Left kidney (tissue), 8 donors: Measurements from ENCODE around the gene ISX. TPM values are rescaled to one million over a fixed set of nuclear protein-coding genes. Genes with fewer than 3 reads are reported as not detected.
A peak's percentile ranks its signal among the peaks of the same experiment; 100 is the strongest.
"Not testable (repeated sequence)": the region's sequence is repeated elsewhere in the genome, so short reads cannot be mapped to it uniquely, and the experiment has no call there.

ENCODE experiments used
- DNase-seq: peaks from one replicate; pipeline ENCODE4 v3.0.0-alpha.2; 2013
- long read RNA-seq, 8 donors: transcript quantifications; one replicate each; lab custom pipeline, GENCODE V29; 2026
- polyA plus RNA-seq: library from polyadenylated mRNA; unstranded; fragments of 120-200 nt; gene quantifications from one replicate; pipeline ENCODE4 v1.2.1, GENCODE V29; 2013; ENCODE audit not compliant: insufficient read length

Gene ISX
- 0.43 TPM for polyA plus RNA-seq
- long read RNA-seq, donor 1, result 0 reads
- long read RNA-seq, donor 2, result 0 reads
- long read RNA-seq, donor 3, result 0 reads
- long read RNA-seq, donor 4, result 0 reads
- long read RNA-seq, donor 5, result 0 reads
- long read RNA-seq, donor 6, result 0 reads
- long read RNA-seq, donor 7, result 0 reads
- long read RNA-seq, donor 8, result 0 reads

DNA sequence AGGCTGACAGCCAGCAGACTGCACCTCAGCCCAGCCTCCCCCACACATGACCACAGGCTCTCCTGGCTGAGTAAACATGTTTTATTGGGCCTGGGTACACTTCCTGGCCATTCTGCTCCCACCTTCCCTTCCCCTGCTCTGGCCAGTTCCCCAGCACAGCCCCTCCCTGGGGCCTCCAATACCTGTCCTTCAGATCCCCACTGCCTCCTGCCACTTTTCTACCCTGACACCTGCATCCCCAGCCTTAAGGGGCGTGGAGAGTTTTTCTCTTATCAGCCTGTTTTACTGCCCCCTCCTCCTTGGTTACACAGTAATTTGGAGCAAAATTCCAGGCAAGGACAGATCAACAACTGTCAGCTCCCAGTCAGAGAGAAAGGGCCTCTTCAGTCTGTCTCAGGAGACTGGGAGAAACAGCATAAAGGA, at the start of gene ISX:
Gene ISX (plus strand): TSS at position 363 of the 423 bp plus-strand sequence. CDS start 930 bp downstream, outside the sequence.
- DNase-seq, result no peak

DNA sequence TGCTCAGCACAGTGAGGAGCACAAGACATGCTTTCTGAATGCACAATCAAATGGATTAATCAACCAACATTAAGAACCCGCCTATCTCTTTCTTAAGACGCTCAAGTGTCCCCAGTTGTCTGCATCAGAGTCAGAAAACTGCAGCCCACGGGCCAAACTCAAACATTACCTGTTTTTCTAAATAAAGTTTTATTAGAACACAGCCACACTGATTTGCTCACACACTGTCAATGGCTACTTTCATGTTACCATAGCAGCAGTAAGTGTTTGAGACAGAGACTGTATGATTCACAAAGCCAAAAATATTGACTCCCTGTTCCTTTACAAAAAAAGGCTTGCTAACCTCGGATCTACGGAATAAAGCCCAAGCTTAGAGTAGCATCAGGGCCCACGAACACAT, 49.0 kb upstream of the ISX start:
- DNase-seq, result no peak

GRCh38 chr22:35018995-35019394, 47.0 kb upstream of the ISX start:
- no peak for DNase-seq

DNA sequence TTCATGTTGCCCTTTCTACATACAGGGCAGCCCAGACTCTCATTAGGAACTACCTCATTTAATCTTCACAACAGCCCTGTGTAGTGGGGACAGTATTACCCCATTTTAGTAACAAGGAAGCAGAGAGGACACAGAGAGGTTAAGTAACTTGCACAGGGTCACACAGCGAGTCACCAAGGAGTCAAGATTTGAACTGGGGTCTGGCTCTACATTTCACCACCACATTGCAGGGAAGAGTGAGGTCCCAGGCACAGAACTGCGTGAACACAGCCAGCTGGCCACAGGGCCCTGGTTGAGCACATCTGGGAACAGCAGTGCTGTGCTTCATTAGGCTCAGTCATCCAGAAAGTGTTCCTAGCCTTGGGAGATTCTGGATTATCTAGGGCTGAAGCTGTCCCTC, 45.4 kb upstream of the ISX start:
- DNase-seq, result no peak

- DNase-seq, result no peak
Observed at GRCh38 chr22:35021161-35021560, 44.8 kb upstream of the ISX start.

GRCh38 chr22:35022291-35022690, 43.7 kb upstream of the ISX start:
- no peak for DNase-seq

GRCh38 chr22:35023692-35024363, 42.1 kb upstream of the ISX start:
- DNase-seq, result peak; percentile 63

DNA sequence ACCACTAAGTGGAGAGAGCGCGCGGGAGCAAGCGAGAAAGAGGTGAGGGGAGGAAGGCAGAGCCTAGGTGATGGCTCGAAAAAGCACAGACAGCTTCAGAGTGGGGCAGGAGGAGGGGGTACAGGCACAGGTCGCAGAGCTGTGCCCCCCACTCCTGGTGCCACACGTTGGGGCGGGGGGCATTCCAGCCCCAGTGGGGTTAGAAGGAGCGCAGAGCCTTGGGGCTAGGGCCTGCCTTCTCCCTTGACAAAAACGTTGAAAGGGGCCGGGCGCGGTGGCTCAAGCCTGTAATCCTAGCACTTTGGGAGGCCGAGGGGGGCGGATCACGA, 41.6 kb upstream of the ISX start:
- DNase-seq, result no peak

DNA sequence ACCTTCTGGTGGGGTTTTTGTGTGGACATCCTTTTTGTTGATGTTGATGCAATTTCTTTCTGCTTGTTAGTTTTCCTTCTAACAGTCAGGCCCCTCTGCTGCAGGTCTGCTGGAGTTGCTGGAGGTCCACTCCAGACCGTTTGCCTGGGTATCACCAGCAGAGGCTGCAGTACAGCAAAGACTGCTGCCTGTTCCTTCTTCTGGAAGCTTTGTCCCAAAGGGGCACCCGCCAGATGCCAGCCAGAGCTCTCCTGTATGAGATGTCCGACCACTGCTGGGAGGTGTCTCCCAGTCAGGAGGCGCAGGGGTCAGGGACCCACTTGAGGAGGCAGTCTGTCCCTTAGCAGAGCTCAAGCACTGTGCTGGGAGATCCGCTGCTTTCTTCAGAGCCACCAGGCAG, 35.8 kb upstream of the ISX start:
- not testable (repeated sequence) for DNase-seq

GRCh38 chr22:35032571-35032970, 33.4 kb upstream of the ISX start:
- no peak for DNase-seq

DNA sequence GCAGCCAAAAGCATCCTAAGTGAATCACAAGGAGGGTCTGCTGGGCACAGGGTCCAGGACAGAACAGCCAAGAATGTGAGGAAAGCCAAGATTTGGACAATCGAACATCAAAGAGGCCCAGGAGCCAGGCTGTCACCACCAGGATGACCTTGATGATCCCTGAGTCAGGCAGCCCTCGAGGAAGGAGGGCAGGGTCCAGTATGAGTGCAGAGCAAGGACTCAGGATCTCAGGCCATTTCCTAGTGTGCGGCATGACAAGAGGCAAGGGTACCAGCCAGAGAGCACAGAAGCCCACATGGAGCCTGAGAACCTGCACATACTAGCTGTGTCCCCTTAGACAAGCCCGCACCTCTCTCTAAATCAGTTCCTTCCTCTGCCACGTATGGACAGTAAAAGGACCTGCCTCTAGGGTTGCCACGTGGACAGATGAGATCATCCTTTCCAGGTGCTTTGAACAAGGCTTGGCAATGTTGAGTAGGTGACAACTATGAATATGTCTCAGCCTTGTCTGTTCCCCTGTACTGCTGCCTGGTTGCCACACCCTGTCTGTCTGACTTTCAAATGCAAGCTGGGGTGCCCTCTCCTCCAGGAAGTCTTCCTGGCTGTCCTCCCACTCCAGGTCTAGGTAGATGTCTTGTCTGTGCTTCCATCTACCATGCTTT, 32.2 kb upstream of the ISX start:
- no peak for DNase-seq

GRCh38 chr22:35034963-35035362, 31.0 kb upstream of the ISX start:
- no peak for DNase-seq

- no peak for DNase-seq
Observed at GRCh38 chr22:35037089-35037488, 28.9 kb upstream of the ISX start.

DNA sequence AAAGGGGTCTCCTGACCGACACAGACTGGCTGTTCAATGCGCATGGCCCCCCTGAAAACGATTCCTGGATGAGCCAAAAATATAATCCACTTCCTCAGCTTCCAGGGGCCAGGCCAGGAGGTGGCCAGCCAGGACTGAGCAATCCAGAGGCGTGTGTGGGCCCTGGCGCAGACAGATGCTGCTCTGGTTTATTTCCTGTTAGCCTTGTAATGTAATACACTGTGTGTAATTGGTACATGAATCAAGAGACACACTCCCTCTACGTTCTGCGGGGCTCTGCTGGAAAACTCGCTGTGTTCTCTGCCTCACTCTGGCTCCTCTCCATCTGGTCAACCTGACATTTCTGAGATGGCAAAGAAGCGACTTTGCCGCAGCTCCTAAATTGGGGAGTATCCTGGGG, 26.3 kb upstream of the ISX start:
- DNase-seq, result peak; percentile 70

DNA sequence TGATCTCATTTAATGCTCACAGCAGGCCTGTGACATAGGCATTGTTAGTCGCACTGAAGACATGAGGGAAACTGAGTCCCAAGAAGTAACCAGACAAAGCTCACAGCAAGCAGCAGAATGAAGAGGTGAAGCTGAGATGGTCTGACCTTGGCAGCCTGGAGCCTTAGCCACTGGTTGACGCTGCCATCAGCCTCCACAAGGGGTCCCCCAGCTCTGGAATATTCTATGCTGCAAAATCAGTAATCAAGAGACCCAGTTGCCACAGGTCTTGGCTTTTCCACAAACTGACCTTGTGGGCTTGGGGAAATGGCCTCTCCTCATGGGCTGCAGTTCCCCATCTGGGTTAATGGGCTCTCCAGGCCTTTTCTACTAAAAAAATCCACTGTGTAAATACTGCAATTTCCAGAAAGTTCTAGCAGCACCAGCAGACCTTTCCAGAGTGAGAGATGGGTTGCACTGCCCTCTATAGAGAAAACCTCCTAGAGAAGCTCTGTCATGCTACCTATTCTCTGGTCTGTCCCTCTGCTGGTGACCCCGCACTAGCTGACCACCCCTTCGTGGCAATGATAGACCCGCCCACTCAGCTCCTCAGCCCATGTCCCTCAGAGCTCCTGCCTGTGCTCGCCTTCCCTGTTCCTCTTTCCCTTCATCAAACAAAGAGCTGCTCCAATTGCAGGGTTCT, 22.6 kb upstream of the ISX start:
- no peak for DNase-seq

DNA sequence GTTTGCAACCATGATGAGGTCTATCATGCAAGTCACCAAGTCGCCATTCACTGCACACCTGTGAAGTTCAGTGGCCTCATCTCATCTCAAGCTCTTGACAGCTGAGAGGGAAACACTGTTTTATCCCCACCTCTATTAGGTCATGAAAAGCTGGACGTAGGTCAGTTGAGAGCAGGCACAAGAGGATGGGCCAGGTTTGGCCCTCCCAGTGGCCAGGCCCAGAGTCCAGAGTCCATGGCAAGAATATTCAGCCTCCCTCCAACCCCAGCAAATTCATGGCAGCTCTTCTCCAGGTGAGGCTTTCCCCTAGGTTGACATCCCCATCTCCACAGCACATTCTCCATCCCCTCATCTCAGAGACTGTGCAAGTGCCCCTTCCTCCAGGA, 22.0 kb upstream of the ISX start:
- no peak for DNase-seq

DNA sequence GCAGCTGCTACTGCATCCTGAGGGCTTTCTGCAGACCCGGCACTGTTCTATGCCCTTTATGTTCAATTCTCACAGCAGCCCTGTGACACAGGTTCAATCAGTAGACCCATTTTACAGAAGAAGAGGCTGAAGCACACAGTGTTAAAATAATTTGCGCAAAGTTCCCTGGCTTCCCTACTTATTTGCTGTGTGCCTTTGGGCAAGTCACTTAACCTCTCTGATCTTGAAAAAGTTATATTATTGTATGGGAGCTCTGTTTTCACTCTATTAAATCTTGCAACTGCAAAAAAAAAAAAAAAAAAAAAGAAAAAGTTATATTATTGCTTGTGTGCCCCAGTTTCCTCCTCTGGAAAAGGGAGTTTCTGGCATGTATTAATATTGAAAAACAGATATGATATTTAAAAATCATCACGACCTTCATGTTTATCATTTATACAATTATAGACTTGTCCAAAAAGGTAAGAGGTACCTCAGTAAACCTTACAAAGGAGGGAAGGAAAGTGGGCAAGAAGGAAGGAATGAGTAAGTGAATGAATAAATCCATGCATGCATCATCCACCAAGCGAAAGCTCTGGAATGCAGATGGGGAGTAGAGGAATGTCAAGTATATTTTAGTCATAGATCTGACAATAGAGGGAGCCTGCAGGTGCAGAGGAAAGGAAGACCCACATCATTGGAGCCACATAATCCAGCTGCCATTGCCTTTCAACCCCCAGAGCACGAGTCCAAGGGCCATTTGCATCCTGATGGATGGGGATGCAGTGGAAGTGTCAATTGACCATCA, 21.2 kb upstream of the ISX start:
- no peak for DNase-seq

GRCh38 chr22:35045451-35045850, 20.5 kb upstream of the ISX start:
- no peak for DNase-seq

DNA sequence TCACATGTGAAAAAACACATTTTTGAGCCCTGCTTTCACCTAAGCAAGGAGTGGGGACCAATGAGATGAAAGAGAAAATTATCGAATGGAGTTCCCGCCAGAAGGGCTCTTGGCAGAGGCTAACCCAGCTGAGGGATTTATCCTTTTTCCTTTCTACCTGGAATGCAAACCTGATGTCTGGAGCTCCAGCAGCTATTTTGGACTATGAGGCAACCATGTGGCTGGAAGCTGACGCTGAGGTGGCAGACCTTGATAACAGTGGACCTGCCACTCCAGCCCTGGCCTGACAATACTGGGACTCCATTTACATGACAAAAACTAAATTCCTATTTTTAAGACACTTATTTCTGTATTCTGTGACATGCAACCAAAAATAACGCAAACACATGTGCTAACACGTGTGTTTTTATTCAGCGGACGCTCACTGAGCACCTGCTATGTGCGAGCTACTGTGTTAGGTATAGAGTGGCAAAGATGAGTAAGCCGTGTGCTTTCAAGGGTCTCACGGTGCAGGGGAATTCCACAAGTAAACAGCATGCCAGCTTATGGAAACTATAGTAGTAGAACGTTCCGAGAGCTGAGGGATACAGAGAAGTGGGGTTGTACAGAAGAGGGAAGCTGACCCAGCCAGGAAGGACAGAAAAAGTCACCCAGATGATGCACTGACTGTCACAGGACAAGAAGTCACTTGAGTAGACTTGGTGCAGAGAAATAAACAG, 19.1 kb upstream of the ISX start:
- no peak for DNase-seq

GRCh38 chr22:35050038-35050437, 15.9 kb upstream of the ISX start:
- not testable (repeated sequence) for DNase-seq

DNA sequence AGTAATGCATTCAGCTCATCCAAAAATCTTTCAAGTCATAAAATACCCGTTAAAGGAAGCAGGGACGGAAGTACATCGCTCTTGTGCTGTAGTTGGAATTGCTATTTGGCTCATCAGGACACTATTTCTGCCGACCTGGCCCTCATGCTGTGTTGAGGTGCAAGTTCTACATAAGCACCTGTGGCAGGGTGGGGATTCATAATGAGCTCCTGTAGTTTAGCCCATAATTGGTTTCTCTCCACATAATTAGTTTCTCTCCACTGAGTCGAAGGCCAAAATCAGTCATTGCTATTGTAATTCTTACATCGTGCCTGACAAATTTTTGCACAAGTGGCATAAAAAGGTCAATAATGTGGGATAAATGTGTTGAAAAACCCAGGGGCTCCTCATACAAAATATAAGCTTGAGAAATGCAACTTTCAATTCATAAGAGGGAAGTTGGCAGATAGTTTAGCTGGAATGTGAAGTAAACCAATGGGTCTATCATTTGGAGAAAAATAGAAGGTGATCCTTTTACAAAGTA, 14.9 kb upstream of the ISX start:
- no peak for DNase-seq

DNA sequence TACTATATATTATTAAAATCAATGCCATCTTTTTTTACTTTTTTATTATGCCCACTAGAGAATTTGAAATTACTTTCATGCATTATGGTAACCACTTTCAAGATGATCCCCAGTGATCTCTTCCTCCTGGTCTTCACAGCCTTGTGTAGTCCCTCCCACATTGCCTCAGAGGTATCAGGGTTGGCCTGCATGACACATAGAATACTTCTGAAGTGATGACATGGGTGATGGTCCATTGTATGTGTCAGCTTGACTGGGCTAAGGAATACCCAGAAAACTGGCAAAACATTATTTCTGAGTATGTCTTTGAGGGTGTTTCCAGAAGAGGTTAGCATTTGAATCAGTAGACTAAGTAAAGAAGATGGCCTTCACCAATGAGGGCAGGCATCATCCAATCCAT, 14.2 kb upstream of the ISX start:
- no peak for DNase-seq
